NAMALWA (cell line): ENCODE measurements around the gene LAIR1.
A peak's percentile ranks its signal among the peaks of the same experiment; 100 is the strongest.

Source experiments
- DNase-seq: peaks from one replicate; pipeline ENCODE4 v3.0.0-alpha.2; 2015; ENCODE audit warnings: low spot score

The LAIR1 gene

DNA sequence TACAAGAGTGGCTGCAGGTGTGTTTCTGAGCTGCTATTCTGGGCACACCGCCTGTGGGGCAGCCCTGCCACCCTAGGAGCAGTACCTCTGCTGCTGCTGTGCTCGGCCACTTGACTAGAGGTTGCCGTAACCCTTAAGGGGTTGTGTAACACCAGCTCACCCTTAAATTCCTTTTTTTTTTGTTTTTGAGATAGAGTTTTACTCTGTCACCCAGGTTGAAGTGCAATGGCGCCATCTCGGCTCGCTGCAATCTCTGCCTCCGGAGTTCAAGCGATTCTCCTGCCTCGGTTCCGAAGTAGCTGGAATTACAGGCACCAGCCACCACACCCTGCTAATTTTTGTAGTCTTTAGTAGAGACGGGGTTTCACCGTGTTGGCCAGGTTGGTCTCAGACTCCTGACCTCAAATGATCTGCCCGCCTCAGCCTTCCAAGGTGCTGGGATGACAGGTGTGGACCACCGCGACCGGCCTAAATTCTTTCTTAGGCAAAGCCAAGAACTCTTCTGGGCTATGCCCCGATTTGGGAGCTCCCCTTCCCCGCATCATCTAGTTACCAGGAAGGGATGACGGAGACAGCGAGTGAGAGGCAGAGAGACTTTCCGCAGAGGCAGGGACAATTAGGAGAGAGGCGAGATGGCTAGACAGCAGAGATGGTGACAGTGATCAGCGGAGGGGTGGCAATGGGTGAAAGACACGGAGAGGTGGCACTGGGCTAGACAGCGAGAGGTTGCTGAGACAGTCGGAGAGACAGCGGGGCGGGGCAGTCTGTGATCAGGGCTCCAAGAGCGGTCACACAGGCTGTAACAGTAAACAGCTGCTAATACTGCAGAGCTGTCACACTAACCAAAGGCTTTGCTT is 47.4 kb downstream of the LAIR1 start:
- no peak for DNase-seq

- no peak for DNase-seq
Observed at GRCh38 chr19:54316746-54317107, 48.0 kb downstream of the LAIR1 start.

DNA sequence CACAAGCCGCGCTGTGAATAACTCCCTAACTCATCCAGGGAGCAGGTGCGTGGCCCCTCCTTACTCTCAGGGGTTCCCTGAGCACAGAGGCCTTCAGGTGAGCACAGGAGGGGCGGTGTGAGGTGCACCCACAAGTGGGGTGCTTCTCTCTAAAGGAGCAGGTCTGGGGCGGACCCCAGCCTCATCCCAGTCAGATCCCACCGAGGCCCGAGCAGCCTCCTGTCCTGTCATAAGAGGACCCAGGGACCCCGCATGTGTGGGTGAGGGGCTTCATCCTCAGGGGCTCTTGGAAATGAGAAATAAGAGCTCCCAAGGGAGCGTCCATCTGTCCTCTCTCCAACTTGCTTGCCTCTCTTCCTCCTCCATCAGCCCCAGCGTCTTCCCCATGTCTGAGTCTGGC is 48.8 kb downstream of the LAIR1 start:
- DNase-seq = no peak

DNA sequence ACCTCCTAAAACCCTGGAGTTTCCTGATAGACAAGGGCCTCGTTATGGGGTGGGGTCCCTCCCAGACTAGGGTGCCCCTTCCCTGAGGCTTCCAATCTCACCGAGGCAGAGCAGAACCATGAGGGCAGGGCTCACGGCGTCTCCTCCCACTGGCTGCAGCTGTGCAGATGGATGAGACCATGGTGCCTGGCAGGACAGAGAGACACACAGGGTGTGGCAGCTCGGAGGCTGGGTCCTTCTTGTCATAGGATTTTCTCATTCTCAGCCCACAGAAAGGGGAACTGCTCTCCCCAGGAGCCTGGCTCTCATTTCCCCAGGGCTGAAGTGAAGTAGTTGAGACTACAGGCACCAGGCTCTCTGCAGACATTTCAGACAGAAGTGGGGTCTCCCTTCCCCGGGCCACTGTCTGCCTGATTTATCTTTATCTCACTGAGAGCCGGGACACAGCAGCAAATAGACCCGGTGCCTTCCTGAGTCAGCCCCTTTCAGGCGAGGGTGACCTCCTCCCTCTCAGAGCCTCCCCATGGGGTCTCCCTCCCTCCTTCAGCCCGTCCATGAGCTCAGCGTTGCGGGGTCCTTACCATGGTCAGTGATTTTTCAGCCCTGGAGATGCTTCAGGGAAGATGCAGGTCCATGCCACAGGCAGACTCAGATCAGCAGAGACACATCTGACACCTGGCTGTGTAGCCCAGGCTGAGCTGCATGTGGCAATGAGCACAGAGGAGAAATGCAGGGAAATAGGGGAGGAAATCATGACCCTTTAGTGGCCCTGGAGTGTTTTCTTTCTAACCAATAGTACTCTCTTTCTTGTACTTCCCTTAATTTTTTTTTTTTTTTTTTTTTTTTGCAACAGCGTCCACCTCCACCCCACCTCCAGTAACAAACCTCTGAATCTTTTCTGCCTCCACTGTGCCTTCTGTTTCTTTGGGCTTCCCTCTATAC is 52.0 kb downstream of the LAIR1 start, which contains the start of gene LILRA5:
TSS of gene LILRA5 (minus strand) at position 731 of the 942 bp plus-strand sequence. CDS start at position 584, 147 bp downstream.
- DNase-seq = peak; percentile 22

- DNase-seq = no peak
Observed at GRCh38 chr19:54312011-54312410, 52.7 kb downstream of the LAIR1 start.

GRCh38 chr19:54311486-54311885 is 53.2 kb downstream of the LAIR1 start:
- DNase-seq = no peak

- DNase-seq = no peak
Observed at GRCh38 chr19:54310543-54310942, 54.2 kb downstream of the LAIR1 start.

GRCh38 chr19:54309811-54310210 is 54.9 kb downstream of the LAIR1 start:
- no peak for DNase-seq

DNA sequence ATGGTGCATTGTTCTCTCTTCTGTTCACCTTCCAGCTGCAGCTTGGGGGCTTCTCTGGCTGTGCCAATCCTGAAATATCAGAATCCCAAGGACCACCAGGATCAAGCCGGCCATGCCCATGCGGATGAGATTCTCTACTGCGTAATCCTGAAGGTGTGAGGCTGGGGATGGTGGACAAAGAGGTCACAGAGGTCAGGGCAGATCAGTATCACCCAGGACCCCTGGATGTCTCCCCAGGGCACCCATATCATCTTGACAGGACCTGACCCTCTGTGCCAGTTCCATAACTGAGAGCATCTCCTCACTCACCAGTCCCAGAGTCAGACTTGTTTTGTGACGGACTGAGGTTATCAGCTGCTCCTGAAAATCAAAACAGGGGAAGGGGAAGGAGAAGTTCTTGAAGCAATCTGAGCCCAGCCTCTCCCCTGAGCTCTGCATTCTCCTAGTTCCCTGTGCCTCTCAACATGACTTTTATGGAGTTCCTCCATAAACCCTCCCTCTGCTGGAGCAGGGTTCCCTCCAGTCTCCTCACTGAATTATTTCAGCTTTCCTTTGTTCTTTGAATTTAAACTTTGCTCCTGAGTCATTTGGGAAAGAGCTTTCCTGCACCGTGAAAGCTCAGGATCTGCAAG is 57.2 kb downstream of the LAIR1 start:
- no peak for DNase-seq

DNA sequence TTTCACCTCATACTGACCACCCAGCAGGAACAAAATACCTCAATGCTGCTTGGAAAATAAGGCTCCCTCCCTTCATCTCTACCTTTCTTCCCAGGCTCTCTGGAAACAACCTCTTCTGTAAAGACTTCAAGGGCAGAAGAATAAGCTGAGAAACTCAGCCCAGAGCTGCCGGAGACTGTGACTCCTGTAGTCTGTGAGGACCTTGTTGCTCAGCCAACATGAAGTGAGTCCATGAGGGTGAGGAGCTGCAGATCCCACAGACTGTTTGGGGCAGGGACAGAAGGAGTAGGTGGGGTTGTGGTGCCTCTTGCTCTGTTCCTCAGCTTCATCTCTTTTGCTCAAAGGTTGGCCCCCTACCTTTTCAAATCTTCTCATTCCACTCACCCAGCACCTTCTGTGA is 59.6 kb downstream of the LAIR1 start:
- DNase-seq = no peak

- DNase-seq = no peak
Observed at GRCh38 chr19:54302257-54302656, 62.5 kb downstream of the LAIR1 start.
